HCT116 (cell line): ENCODE results near the gene IDUA. TPM values are rescaled to one million over a fixed set of nuclear protein-coding genes. Genes with fewer than 3 reads are reported as not detected.

Experiments used
- ATAC-seq: fragments of 200-7000 bp; cut with Tn5 transposase; 2 replicates; pipeline ENCODE4 v1.9.1; 2020; ENCODE audit warnings: mild to moderate bottlenecking, moderate library complexity
- BruUV-seq: library from RNA; stranded (reverse); fragments of 400-500 nt; replicated peaks from 2 replicates; lab custom pipeline; 2021; lab: Mats Ljungman, UMichigan
- CTCF ChIA-PET: fragments of 300-600 bp; sonication (Branson Sonifier 250); formaldehyde crosslinking; loops from one replicate; lab custom pipeline; 2021; ENCODE audit warnings: antibody characterized with exemption; lab: Charles Lee
- POLR2A ChIA-PET: fragments of 300-600, 350-600 bp; sonication (Branson Sonifier 250); formaldehyde crosslinking; loops from one replicate; lab custom pipeline; 2021; ENCODE audit warnings: antibody characterized with exemption; lab: Charles Lee
- RAD21 ChIA-PET, 2 experiments: fragments of 300-600 bp; sonication (Branson Sonifier 250); formaldehyde crosslinking; loops; one replicate each; lab custom pipeline; 2023; ENCODE audit warnings: low total read pairs in 2 of 2; ENCODE audit not compliant: uncharacterized antibody in 2 of 2, unreplicated experiment in 2 of 2, low non-redundant PET in 1 of 2; lab: Charles Lee
- DNase-seq: peaks from one replicate; pipeline ENCODE4 v3.0.0-alpha.2; 2010; ENCODE audit warnings: low read depth, low spot score
- H2AFZ ChIP-seq: fragments of 200-600 bp; shearing (Covaris generic), sonication (generic); 2 replicates; pipeline ENCODE4 v1.6.1; 2017; ENCODE audit warnings: low read depth, mixed run types, mixed read lengths, antibody characterized with exemption, low read length; ENCODE audit not compliant: poor library complexity, severe bottlenecking
- H3K27ac ChIP-seq: 2 replicates; pipeline ENCODE4 v1.5.1; 2012; ENCODE audit warnings: low read depth, low read length
- H3K27me3 ChIP-seq: fragments of 200-600 bp; sonication (generic); 2 replicates; pipeline ENCODE4 v1.6.1; 2016; ENCODE audit warnings: mixed run types, low read length, mixed read lengths; ENCODE audit not compliant: insufficient read depth
- H3K36me3 ChIP-seq, 2 experiments: fragments of 200-500 bp in 1 of 2; fragments of 200-600 bp in 1 of 2; sonication (Bioruptor generic) in 1 of 2; sonication (generic) in 1 of 2; 2 replicates each; pipeline versions ENCODE4 v1.5.1 to v1.6.1; 2014 to 2016; ENCODE audit warnings: low read length in 2 of 2, inconsistent platforms in 1 of 2, mixed read lengths in 1 of 2, mixed run types in 1 of 2; ENCODE audit not compliant: insufficient read depth in 2 of 2, control insufficient read depth in 1 of 2
- H3K4me1 ChIP-seq, 2 experiments: fragments of 200-600 bp in 1 of 2; sonication (generic) in 1 of 2; 2 replicates each; pipeline versions ENCODE4 v1.5.1 to v1.6.1; 2012 to 2017; ENCODE audit warnings: low read length in 2 of 2, inconsistent platforms in 1 of 2, mild to moderate bottlenecking in 1 of 2, mixed read lengths in 1 of 2, mixed run types in 1 of 2, moderate library complexity in 1 of 2; ENCODE audit not compliant: insufficient read depth in 2 of 2, control insufficient read depth in 1 of 2
- H3K4me2 ChIP-seq: fragments of 200-600 bp; sonication (generic); 2 replicates; pipeline ENCODE4 v1.6.1; 2017; ENCODE audit warnings: mixed run types, low read length, mixed read lengths
- H3K4me3 ChIP-seq, 2 experiments: fragments of 200-600 bp in 1 of 2; sonication (generic) in 1 of 2; replicated peaks in 1 of 2; 2 replicates each; pipeline ENCODE4 v1.5.1; 2011 to 2016; ENCODE audit warnings: low read length in 2 of 2, control low read depth in 1 of 2, low read depth in 1 of 2, mild to moderate bottlenecking in 1 of 2, mixed read lengths in 1 of 2, mixed run types in 1 of 2
- H3K79me2 ChIP-seq: fragments of 200-600 bp; sonication (generic); 2 replicates; pipeline ENCODE4 v1.6.1; 2017; ENCODE audit warnings: mild to moderate bottlenecking, mixed run types, low read length, moderate library complexity, mixed read lengths; ENCODE audit not compliant: insufficient read depth
- H3K9ac ChIP-seq: fragments of 200-600 bp; sonication (generic); 2 replicates; pipeline ENCODE4 v1.6.1; 2016; ENCODE audit warnings: low read length, mixed read lengths
- H3K9me2 ChIP-seq: fragments of 200-600 bp; sonication (generic), shearing (Covaris generic); 2 replicates; pipeline ENCODE4 v1.6.1; 2017; ENCODE audit warnings: mixed run types, mild to moderate bottlenecking, moderate library complexity; ENCODE audit not compliant: insufficient read depth
- H3K9me3 ChIP-seq, 2 experiments: fragments of 200-500 bp in 1 of 2; fragments of 200-600 bp in 1 of 2; sonication (Bioruptor generic) in 1 of 2; sonication (generic) in 1 of 2; 2 replicates each; pipeline ENCODE4 v1.6.1; 2014 to 2017; ENCODE audit warnings: low read length in 2 of 2, mixed read lengths in 2 of 2, inconsistent platforms in 1 of 2, low read depth in 1 of 2, mild to moderate bottlenecking in 1 of 2, mixed run types in 1 of 2, moderate library complexity in 1 of 2; ENCODE audit not compliant: control insufficient read depth in 1 of 2, insufficient read depth in 1 of 2
- H4K20me1 ChIP-seq: fragments of 200-600 bp; sonication (generic), shearing (Covaris generic); 2 replicates; pipeline ENCODE4 v1.6.1; 2017; ENCODE audit warnings: mixed run types, mild to moderate bottlenecking, moderate library complexity; ENCODE audit not compliant: insufficient read depth
- CEBPB ChIP-seq: IDR thresholded peaks from 2 replicates; pipeline ENCODE4 v1.6.1; 2012; ENCODE audit warnings: low read depth
- CTCF ChIP-seq, 3 experiments: fragments of 200-600 bp in 1 of 3; sonication (generic) in 1 of 3; IDR thresholded peaks in 2 of 3; conservative IDR thresholded peaks in 1 of 3; 2 replicates each; pipeline ENCODE4 v1.5.1; 2012 to 2017; ENCODE audit warnings: low read depth in 2 of 3, low read length in 2 of 3, antibody characterized with exemption in 1 of 3, borderline replicate concordance in 1 of 3, control low read depth in 1 of 3, mild to moderate bottlenecking in 1 of 3, mixed read lengths in 1 of 3, mixed run types in 1 of 3, moderate library complexity in 1 of 3; ENCODE audit not compliant: insufficient read depth in 1 of 3
- EGR1 ChIP-seq: IDR thresholded peaks from 2 replicates; pipeline ENCODE4 v1.6.1; 2012; ENCODE audit warnings: low read depth
- ELF1 ChIP-seq: IDR thresholded peaks from 2 replicates; pipeline ENCODE4 v1.6.1; 2012; ENCODE audit warnings: low read depth, borderline replicate concordance
- EZH2 ChIP-seq: fragments of 200-600 bp; sonication (generic); IDR thresholded peaks from 2 replicates; pipeline ENCODE4 v1.6.1; 2017; ENCODE audit warnings: antibody characterized with exemption, mixed run types
- EZH2phosphoT487 ChIP-seq: fragments of 200-600 bp; IDR thresholded peaks from 2 replicates; pipeline ENCODE4 v1.6.1; 2018; ENCODE audit warnings: antibody characterized with exemption, borderline replicate concordance
- FOSL1 ChIP-seq: IDR thresholded peaks from 2 replicates; pipeline ENCODE4 v1.6.1; 2012; ENCODE audit warnings: low read depth
- JUND ChIP-seq: IDR thresholded peaks from 2 replicates; pipeline ENCODE4 v1.6.1; 2012
- POLR2AphosphoS5 ChIP-seq: IDR thresholded peaks from 2 replicates; pipeline ENCODE4 v1.6.1; 2011; ENCODE audit warnings: mild to moderate bottlenecking, low read depth, low read length, moderate library complexity
- RAD21 ChIP-seq: IDR thresholded peaks from 2 replicates; pipeline ENCODE4 v1.6.1; 2012; ENCODE audit warnings: low read depth, mild to moderate bottlenecking
- SIN3A ChIP-seq: IDR thresholded peaks from 2 replicates; pipeline ENCODE4 v1.6.1; 2012; ENCODE audit warnings: low read depth
- SP1 ChIP-seq: IDR thresholded peaks from 2 replicates; pipeline ENCODE4 v1.6.1; 2012; ENCODE audit warnings: low read depth
- SRF ChIP-seq: IDR thresholded peaks from 2 replicates; pipeline ENCODE4 v1.6.1; 2012; ENCODE audit warnings: low read depth
- TCF7L2 ChIP-seq: IDR thresholded peaks from 2 replicates; pipeline ENCODE4 v1.7.0; 2011; ENCODE audit warnings: borderline replicate concordance, inconsistent platforms; ENCODE audit not compliant: insufficient read depth, insufficient read length; ENCODE audit errors: extremely low read depth
- YY1 ChIP-seq: IDR thresholded peaks from 2 replicates; pipeline ENCODE4 v1.6.1; 2011; ENCODE audit warnings: low read length, low read depth, moderate library complexity, mild to moderate bottlenecking; ENCODE audit not compliant: insufficient replicate concordance; ENCODE audit errors: extremely low read depth
- ZFX ChIP-seq: fragments of 450-650 bp; IDR thresholded peaks from 2 replicates; pipeline ENCODE4 v1.6.1; 2017
- ZNF274 ChIP-seq: fragments of 200-500 bp; sonication (Bioruptor generic); IDR thresholded peaks from 2 replicates; pipeline ENCODE4 v1.6.1; 2014; ENCODE audit warnings: mild to moderate bottlenecking, low read depth, low read length, inconsistent platforms
- intact Hi-C: fragments of 100-400 bp; cut with micrococcal nuclease; formaldehyde crosslinking; loops from 2 replicates; pipeline ENCODE4 v1.10.0; 2022
- total RNA-seq: library from RNA; stranded (reverse); gene quantifications from one replicate; pipeline ENCODE4 v1.2.1, GENCODE V29; 2021; ENCODE audit not compliant: unreplicated experiment

IDUA gene
- total RNA-seq, 1 experiment from 2014 or later, result 28.2 TPM

GRCh38 chr4:1048773-1049590 is 62.1 kb downstream of the IDUA start:
- Histone ChIP-seq H3K27me3 (peaks cover 9% of the 10 kb centered on the region), H3K4me2 (no peak overlapping the region), H4K20me1 (no peaks in the 10 kb centered on the region), H3K4me1 (peaks cover 17 to 30% of the 10 kb centered on the region in 2 experiments), H3K4me3 (no peak overlapping the region), H3K9ac (no peak overlapping the region), H3K36me3 (no peaks in the 10 kb centered on the region), H3K9me3 (no peaks in the 10 kb centered on the region), H3K9me2 (no peaks in the 10 kb centered on the region), H3K27ac (no peak overlapping the region), H2AFZ (no peak overlapping the region), H3K79me2 (no peaks in the 10 kb centered on the region)
- TF ChIP-seq ELF1 (no peak), TCF7L2 (no peak), FOSL1 (no peak), EGR1 (no peak)
- CTCF ChIA-PET, result no interaction called here
- DNase-seq, result no peak
- POLR2A ChIA-PET, result no interaction called here
- RAD21 ChIA-PET, result no interaction called here
- ATAC-seq, result no peak
- intact Hi-C loops, result no loop called here
- no TSS peak for BruUV-seq

GRCh38 chr4:1049591-1049905 is 62.7 kb downstream of the IDUA start:
- Histone ChIP-seq H3K27me3 (peaks cover 9% of the 10 kb centered on the region), H3K4me2 (no peak overlapping the region), H3K9ac (no peak overlapping the region), H4K20me1 (no peaks in the 10 kb centered on the region), H3K27ac (no peak overlapping the region), H3K9me3 (no peaks in the 10 kb centered on the region), H3K36me3 (no peaks in the 10 kb centered on the region), H3K4me1 (peaks cover 11 to 25% of the 10 kb centered on the region in 2 experiments), H2AFZ (no peak overlapping the region), H3K79me2 (no peaks in the 10 kb centered on the region)
- DNase-seq, result no peak
- POLR2A ChIA-PET, result no interaction called here
- BruUV-seq, result no TSS peak
- intact Hi-C loops, result no loop called here
- CTCF ChIA-PET, result no interaction called here
- TF ChIP-seq JUND (no peak), ELF1 (no peak), SP1 (no peak), SRF (no peak), SIN3A (no peak), CEBPB (no peak), ZFX (no peak), EZH2 (no peak), RAD21 (no peak), POLR2AphosphoS5 (no peak), CTCF (IDR thresholded peaks at IDR 0.05 in 2 of 3, conservative IDR thresholded peaks at IDR 0.05 in 1 of 3; ENCODE audit: borderline replicate concordance in 1 of 3, insufficient read depth in 1 of 3, low read depth in 2 of 3, low read length in 2 of 3) (no peak), TCF7L2 (no peak), ZNF274 (no peak), YY1 (no peak), EZH2phosphoT487 (no peak)
- TF ChIP-seq, all 23 proteins: peak for 0
- Histone ChIP-seq H3K9me2 (no peaks in the 10 kb centered on the region), H3K4me3 (no peak overlapping the region)
- ATAC-seq, result no peak
- RAD21 ChIA-PET, result no interaction called here
